OCI-LY1 (cell line): Measurements from ENCODE around the gene CA9.

ENCODE experiments used
- EZH2 ChIP-seq: fragments of 200-600 bp; sonication (generic), shearing (Covaris generic); IDR thresholded peaks from 2 replicates; pipeline ENCODE4 v1.8.0; 2017; ENCODE audit warnings: borderline replicate concordance, mixed run types, mild to moderate bottlenecking, antibody characterized with exemption, low read length, moderate library complexity, mixed read lengths
- TF ChIP-seq, protein P1 (sequence below): fragments of 200-600 bp; sonication (generic), shearing (Covaris generic); IDR thresholded peaks from 2 replicates; pipeline ENCODE4 v1.5.1; 2017; ENCODE audit warnings: mild to moderate bottlenecking, antibody characterized with exemption, low read length, moderate library complexity, mixed read lengths

- TF ChIP-seq EZH2: no peak
- TF ChIP-seq, protein P1, sequence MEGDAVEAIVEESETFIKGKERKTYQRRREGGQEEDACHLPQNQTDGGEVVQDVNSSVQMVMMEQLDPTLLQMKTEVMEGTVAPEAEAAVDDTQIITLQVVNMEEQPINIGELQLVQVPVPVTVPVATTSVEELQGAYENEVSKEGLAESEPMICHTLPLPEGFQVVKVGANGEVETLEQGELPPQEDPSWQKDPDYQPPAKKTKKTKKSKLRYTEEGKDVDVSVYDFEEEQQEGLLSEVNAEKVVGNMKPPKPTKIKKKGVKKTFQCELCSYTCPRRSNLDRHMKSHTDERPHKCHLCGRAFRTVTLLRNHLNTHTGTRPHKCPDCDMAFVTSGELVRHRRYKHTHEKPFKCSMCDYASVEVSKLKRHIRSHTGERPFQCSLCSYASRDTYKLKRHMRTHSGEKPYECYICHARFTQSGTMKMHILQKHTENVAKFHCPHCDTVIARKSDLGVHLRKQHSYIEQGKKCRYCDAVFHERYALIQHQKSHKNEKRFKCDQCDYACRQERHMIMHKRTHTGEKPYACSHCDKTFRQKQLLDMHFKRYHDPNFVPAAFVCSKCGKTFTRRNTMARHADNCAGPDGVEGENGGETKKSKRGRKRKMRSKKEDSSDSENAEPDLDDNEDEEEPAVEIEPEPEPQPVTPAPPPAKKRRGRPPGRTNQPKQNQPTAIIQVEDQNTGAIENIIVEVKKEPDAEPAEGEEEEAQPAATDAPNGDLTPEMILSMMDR: no peak
Measured at GRCh38 chr9:35712762-35713400, 39.2 kb downstream of the CA9 start.
